COLO668 (cell line): Measurements from ENCODE around the gene DIS3L2.
"Not testable (repeated sequence)": the region's sequence is repeated elsewhere in the genome, so short reads cannot be mapped to it uniquely, and the experiment has no call there.

ENCODE experiments used
- DNase-seq: peaks from one replicate; lab custom pipeline; 2025; ENCODE audit not compliant: unreplicated experiment; lab: John Stamatoyannopoulos, UW

Gene DIS3L2

DNA sequence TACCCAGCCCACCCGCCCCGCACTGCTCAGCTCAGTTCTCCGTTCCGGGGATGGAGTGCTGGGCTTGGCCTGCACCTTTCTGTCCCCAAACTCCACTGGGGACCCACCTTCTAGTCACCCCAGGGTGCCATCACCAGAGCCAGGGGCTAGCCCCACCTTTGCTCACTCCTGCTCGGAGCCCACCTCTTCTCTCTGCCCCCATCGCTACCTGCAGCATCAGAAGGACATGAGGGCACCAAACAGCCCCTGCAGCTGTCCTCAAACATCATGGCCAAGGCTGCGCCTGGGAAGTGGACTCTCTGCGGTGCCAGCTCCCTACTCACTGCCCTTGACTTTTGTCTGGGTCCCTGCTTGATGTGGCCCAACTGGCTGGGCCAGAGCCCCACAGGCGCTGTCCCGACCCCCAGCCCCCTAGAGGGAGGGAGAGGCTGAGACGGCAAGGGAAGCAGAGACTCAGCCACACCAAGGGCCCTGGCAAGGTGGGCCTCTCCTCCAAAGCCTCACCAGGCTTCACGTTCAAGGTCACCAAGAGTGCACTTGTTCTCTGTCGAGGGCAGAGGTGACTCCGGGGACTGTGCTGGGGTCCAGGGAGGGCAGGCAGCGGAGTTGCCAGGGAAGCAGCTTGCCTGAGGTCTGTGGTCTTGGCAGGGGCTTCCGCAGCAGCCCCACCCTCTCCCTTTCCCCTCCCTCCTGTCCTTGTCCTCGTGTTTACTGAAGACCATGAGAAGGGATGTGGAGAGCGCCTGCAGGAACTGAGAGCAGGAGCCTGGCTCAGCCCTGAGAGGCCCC is 403.5 kb downstream of the DIS3L2 start:
- DNase-seq: not testable (repeated sequence)

DNA sequence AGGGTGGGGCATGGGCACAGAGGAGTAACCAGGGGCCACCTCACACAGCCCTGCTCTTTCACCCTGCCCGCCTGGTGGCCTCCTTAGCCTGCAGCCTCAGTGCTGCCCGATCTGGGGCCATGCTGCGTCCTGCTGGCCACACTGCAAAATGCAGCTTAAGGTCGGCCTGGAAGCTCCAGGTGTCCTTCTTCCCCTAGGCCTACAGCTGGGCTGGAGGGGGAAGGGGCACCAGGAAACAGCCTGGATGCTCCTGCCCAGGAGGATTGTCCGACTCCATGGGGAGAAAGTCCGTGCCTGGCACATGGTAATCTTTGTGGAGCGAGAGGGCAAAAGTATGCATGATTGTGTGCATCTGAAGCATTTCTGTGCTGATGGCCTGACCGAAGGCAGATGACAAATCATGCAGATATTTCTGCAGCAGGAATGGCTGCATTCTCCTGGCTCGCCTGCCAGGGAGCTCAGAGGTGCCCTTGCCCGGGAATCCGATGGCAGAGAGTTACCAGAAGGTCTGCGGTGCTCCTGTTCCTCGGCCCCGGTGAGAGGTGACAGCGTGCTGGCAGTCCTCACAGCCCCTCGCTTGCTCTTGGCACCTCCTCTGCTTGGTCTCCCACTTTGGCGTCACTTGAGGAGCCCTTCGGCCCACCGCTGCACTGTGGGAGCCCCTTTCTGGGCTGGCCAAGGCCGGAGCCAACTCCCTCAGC is 404.3 kb downstream of the DIS3L2 start:
- peak; percentile 76 for DNase-seq

DNA sequence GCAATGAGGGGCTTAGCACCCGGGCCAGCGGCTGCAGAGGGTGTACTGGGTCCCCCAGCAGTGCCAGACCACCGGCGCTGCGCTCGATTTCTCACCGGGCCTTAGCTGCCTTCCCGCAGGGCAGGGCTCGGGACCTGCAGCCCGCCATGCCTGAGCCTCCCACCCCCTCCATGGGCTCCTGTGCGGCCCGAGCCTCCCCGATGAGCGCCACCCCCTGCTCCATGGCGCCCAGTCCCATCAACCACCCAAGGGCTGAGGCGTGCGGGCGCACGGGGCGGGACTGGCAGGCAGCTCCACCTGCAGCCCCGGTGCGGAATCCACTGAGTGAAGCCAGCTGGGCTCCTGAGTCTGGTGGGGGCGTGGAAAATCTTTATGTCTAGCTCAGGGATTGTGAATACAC is 404.9 kb downstream of the DIS3L2 start:
- DNase-seq: peak; percentile 73

DNA sequence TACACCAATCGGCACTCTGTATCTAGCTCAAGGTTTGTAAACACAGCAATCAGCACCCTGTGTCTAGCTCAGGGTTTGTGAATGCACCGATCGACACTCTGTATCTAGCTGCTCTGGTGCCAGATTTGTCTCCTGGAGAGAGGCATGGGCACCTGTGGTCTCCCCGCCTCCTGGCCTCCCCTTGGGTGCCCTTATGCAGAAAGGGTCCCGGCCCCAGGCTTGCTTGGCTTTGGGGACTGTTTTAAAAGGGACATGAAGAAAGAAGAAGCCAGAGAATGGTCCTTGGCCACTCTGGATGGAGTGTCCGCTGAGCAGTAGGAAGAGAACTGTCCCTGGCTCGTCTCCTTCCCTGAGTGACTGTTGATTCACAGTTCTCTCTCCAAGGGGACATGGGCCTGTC is 405.5 kb downstream of the DIS3L2 start:
- DNase-seq: no peak

DNA sequence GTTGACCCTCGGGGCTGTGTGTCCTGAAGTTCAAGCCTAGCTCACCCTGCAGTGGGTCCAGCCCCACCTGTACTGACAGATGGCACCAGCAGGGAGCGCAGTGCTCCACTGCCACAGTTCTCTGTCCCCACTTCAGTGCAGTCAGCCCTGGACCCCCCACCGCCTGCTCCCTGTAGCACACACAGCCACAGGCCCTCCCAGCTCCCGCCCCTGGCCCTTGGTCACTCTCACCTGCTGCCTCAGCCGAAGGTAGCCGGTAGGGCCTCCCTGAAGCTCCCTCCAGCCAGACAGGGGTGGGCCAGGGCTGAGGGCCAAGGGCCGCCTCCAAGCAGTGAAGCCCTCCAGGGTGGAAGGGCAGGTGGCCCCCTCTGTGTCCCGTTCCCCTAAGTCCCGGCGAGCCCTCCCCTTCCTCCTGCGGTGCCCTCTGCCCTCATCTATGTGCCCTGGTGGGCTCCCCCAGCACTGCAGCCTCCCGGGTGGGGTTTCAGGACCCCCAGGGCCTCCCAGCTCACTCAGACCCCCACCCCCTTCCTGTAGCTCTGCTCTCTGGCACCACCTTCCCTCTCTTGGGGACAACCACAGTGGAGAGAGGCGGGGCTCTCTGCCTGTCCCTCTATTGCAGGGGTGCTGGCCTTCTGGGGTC is 406.2 kb downstream of the DIS3L2 start:
- DNase-seq: peak; percentile 18

DNA sequence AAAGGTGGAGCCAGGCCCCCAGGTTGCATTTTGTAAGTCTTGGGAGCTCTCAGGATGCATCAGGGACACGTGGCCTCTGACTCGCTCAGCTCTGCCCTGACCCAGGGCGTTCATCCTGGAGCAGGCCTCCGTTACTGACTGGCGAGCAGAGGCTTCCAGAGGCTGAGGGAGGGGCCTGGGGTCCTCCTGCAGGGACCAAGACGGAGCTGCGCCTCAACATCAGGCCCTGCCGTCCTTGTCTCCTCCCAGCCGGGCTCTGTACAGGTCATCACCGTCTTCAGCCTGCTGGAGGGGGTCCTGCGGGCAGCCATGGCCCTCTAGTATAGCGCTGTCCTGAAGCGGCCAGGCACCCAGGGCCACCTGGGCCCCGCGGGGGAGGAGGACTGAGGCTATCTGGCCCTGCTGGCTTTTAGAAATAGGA is 406.8 kb downstream of the DIS3L2 start:
- DNase-seq: no peak

DNA sequence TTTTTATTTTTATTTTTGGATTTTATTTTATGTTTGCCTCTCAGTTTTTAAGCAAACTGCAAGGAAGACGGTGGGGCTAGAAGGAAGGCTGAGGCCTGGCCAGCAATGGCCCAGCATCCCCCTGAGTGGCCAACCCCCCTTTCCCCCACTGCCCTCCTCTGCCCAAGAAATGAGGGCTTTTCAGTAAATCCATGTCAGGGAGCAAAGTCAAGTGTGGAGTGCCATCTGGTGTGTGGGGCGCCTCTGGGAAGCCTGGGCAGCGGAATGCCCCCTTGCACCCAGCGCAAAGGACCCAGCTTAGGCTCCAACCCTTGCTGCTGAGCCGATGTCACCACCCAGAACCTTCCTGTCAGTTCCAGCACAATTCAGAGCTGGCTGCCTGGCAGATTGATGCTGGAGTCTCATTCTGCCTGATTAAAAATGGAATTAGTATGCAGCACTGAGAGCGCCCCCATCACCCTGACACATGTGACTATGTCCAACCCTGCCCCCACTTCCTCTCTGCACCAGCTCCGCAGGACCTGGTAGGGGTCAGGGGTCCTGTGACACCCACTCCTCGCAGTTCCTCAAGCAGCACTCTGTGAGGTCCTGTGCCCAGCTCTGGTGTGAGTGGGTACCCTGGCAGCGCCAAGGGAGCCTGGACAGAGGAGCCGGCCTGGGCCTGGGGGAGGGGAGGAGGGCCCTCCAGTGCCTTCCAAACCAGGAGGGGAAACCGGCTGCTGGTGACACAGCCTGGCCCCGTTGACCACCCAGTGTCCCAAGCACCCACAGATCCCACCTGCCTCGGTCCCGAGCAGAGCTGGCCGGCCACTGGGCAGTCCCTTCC is 407.8 kb downstream of the DIS3L2 start:
- no peak for DNase-seq

DNA sequence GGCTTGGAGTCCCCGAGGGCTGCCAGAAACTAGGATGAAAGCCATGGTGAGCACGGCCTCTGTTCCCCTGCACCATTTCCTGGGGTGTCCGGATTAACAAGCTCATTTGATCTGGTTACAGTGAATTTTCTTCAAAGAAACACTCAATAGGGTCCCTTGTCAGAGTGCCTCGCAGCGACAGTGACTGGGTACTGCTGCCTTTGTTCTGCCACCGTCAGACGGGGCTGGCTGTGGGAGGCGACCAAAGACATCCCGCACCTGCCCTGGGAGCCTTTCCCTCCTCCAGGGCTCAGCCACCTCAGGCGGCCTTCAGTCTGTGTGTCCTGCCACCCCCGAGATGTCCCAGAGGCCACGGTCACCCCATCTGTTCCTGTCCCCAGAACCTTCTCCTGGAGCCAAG is 408.5 kb downstream of the DIS3L2 start:
- not testable (repeated sequence) for DNase-seq

DNA sequence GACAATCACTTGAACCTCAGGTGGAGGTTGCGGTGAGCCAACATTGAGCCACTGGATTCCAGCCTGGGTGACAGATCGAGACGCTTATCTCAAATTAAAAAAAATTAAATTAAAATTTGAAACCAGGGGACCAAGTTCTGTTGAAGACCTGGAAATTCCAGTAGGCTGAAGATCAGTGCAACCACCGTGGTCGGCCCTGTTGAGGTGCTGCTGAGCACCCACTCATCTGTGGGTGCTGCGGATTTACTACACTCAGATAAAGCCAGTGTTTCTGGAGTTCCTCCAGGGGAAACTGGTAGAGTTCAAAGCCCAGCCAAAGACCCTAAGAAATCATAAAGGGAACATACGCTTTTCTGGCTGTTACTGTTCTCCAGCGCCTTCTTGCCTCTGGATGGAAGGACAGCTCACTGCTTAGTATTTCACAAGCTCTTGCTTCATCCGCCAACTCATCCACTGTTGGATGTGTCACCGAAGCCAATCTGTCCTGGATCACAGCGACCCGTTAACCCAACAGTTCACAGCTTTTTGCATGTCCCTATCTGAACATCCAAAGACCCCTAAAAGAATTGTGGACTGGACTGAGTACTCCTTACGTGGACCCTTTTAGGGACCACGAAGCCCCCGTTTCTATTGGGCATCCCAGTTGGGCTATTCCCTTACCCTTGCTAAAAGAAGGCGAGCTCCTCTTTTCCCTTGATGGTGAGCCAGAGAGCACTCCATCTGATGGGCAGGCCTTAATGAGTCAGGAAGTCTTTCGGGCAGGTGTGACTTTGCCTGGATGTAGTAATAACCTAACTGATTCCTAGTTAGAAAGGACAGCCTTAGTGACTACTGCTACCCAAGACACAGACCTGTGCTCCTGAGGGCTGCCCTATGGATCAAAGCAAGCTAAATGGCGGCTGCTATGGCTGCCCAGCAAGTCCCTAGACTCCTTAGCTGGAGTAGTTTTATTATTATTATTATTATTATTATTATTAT is 411.0 kb downstream of the DIS3L2 start:
- no peak for DNase-seq

DNA sequence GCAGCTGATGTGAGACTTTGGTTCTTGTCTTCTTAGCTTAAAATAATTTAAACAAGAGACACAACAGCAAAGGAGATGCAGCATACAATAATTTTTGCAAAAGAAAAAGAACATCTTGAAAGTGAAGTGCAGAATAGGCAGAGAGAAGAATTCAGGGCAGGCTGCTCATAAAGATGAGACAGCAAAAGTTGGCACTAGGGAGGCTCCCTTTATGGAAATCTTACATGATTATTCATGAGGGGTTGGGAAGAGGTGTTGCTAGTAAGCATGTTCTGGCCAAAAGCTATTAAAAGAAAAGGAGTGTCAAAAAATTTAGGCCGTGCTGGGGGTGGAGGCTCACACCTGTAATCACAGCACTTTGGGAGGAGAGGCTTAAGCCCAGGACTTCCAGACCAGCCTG is 412.8 kb downstream of the DIS3L2 start:
- no peak for DNase-seq

DNA sequence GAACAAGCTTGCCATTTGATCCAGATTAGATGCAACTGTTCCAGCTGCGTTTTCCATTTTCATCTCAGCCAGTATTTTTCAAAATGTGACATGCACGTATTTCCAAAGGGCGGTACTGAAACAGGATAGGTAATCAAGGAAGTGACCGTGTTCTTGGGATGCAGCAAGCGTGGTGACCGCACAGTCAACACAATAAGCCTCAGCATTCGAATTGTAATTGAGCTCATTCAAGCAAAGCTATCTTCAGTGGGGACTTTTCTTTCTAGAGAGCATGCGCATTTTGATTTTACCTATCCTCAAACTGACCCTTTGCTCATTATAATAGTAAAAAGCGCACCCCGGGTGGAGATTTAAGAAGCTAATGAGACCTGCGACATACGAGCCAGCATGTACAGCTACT is 413.7 kb downstream of the DIS3L2 start:
- no peak for DNase-seq

DNA sequence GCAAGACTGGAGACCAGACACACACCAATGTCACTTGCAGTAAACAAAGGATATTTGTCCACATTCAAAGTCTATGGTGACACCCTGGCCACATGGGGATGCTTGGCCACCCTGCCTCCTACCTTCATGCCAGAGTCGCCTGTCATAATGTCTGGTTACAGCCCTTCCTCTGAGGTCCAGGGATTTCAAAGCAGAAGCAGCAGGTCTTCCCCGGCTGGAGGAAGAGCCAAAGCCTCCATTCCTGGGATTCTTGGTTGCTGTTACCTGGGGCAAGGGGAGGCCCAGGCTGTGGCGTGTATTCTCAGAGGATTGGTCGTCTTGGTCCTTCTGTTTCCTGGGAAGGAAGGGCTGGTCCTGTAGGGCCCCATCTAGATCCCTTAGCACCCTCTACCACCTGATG is 414.7 kb downstream of the DIS3L2 start:
- no peak for DNase-seq

DNA sequence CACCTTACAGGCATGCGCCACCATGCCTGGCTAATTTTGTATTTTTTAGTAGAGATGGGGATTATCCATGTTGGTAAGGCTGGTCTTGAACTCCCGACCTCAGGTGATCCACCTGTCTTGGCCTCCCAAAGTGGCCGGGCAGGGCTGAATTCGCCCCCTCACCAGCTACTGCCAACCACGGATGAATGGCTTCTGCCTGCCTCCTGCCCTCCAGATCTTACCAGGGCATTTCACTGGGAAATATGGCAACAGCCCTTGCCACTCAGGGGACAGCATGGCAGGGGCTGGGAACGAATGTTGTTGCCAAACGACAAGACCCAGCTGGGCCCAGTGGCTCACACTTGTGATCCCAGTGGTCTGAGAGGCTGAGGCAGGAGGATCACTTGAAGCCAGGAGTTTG is 415.2 kb downstream of the DIS3L2 start:
- no peak for DNase-seq

DNA sequence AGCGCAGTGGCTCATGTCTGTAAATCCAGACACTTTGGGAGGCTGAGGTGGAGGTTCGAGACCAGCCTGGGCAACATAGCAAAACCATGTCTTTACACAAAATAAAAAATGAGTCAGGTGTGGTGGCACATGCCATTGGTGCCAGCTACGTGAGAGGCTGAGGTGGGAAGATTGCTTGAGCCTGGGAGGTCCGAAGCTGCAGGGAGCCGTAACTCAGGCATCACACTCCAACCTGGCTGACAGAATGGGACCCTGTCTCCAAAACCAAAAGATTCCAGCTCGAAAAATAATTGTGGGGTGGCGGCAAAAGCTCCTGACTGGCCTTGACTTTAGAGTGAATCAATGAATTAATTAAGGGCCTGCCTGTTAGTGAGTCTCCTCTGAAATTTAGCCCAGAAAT is 415.8 kb downstream of the DIS3L2 start:
- DNase-seq: no peak

DNA sequence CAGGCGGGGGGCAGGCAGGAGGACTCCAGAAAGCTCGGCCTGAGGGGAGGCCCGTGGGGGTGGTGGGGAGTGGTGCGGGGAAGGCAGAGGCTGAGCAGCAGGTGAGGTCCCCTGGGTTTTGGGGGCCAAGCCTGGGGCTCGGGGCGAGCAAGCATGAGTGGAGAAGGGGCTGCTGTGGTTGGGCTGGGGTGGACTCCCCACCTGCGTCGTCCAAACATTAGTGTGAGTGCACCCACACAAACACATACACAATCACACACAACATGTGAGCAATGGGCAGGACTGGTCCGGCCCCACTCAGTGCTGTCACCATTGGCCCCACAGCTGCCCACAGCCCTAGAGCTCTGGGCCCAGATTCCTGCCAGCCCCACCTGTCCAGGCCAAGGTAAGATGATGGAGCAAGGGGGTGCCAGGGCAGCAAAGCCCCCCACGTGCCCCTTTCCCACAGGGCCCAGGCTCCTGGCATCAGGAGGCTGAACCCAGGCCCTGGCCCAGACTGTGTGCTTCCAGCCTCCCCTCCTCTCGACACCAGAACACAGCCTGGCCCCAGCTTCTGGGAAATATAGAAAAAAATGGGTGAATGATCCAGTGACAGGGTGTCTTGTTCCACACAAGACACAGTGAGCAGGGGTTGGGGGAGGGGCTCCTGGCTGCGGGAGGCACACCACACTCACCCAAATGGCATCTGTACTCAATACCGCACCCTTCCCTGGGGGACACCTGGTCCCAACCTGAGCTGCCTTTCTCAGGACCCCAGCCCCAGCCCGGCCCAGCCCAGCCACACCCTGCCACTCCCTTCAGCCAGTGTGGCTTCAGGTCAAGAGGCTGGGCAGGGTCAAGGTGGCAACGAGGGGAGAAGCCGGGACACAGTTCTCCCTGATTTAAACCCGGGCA is 416.6 kb downstream of the DIS3L2 start:
- no peak for DNase-seq

DNA sequence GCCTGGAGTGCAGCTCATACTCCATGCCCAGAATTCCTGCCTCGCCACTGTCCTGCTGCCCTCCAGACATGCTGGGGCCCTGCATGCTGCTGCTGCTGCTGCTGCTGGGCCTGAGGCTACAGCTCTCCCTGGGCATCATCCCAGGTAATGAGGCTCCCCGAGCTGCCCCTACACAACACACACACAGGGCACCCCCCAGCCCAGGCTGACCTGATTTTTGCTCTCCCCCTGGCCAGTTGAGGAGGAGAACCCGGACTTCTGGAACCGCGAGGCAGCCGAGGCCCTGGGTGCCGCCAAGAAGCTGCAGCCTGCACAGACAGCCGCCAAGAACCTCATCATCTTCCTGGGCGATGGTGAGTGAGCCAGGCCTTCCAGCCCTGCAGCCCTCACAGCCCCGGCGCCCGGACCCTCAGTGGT is 417.2 kb downstream of the DIS3L2 start, which contains the start of gene ALPP:
Gene ALPP (plus strand): TSS at position 17 of the 417 bp plus-strand sequence. CDS start 52 bp downstream, at position 69.
- not testable (repeated sequence) for DNase-seq

DNA sequence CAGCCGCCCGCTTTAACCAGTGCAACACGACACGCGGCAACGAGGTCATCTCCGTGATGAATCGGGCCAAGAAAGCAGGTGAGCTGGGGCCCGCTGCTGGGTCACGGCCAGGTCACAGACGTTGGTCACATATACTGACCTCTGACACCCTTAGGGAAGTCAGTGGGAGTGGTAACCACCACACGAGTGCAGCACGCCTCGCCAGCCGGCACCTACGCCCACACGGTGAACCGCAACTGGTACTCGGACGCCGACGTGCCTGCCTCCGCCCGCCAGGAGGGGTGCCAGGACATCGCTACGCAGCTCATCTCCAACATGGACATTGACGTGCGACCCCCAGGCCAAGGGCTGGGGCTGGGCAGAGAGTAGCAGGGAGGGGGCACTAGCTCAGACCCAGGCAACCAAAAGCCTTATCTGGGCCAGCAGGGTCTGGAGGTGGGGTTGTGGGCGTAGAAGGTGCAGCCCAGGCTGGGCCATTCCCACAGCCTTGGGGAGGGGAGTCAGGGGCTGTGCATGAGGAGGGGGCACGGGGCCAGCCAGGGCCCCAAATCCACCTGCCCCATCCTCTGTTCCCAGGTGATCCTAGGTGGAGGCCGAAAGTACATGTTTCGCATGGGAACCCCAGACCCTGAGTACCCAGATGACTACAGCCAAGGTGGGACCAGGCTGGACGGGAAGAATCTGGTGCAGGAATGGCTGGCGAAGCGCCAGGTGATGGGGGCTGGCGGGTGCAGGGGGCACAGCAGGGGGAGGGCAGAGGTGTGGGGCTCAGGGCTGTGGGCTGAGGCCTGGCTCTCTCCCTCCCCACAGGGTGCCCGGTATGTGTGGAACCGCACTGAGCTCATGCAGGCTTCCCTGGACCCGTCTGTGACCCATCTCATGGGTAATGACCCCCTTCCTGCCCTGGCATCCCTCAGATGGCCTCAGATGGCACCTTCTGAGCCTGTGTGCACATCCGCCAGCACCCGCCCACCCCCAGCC is 418.4 kb downstream of the DIS3L2 start:
- DNase-seq: not testable (repeated sequence)
